HCT116 (cell line): ENCODE results near the gene AKR7A2. TPM values are rescaled to one million over a fixed set of nuclear protein-coding genes. Genes with fewer than 3 reads are reported as not detected.

Experiments used
- ATAC-seq: fragments of 200-7000 bp; cut with Tn5 transposase; 2 replicates; pipeline ENCODE4 v1.9.1; 2020; ENCODE audit warnings: mild to moderate bottlenecking, moderate library complexity
- BruUV-seq: library from RNA; stranded (reverse); fragments of 400-500 nt; replicated peaks from 2 replicates; lab custom pipeline; 2021; lab: Mats Ljungman, UMichigan
- CTCF ChIA-PET: fragments of 300-600 bp; sonication (Branson Sonifier 250); formaldehyde crosslinking; loops from one replicate; lab custom pipeline; 2021; ENCODE audit warnings: antibody characterized with exemption; lab: Charles Lee
- POLR2A ChIA-PET: fragments of 300-600, 350-600 bp; sonication (Branson Sonifier 250); formaldehyde crosslinking; loops from one replicate; lab custom pipeline; 2021; ENCODE audit warnings: antibody characterized with exemption; lab: Charles Lee
- RAD21 ChIA-PET, 2 experiments: fragments of 300-600 bp; sonication (Branson Sonifier 250); formaldehyde crosslinking; loops; one replicate each; lab custom pipeline; 2023; ENCODE audit warnings: low total read pairs in 2 of 2; ENCODE audit not compliant: uncharacterized antibody in 2 of 2, unreplicated experiment in 2 of 2, low non-redundant PET in 1 of 2; lab: Charles Lee
- DNase-seq: peaks from one replicate; pipeline ENCODE4 v3.0.0-alpha.2; 2010; ENCODE audit warnings: low read depth, low spot score
- H2AFZ ChIP-seq: fragments of 200-600 bp; shearing (Covaris generic), sonication (generic); 2 replicates; pipeline ENCODE4 v1.6.1; 2017; ENCODE audit warnings: low read depth, mixed run types, mixed read lengths, antibody characterized with exemption, low read length; ENCODE audit not compliant: poor library complexity, severe bottlenecking
- H3K27ac ChIP-seq: 2 replicates; pipeline ENCODE4 v1.5.1; 2012; ENCODE audit warnings: low read depth, low read length
- H3K27me3 ChIP-seq: fragments of 200-600 bp; sonication (generic); 2 replicates; pipeline ENCODE4 v1.6.1; 2016; ENCODE audit warnings: mixed run types, low read length, mixed read lengths; ENCODE audit not compliant: insufficient read depth
- H3K36me3 ChIP-seq, 2 experiments: fragments of 200-500 bp in 1 of 2; fragments of 200-600 bp in 1 of 2; sonication (Bioruptor generic) in 1 of 2; sonication (generic) in 1 of 2; 2 replicates each; pipeline versions ENCODE4 v1.5.1 to v1.6.1; 2014 to 2016; ENCODE audit warnings: low read length in 2 of 2, inconsistent platforms in 1 of 2, mixed read lengths in 1 of 2, mixed run types in 1 of 2; ENCODE audit not compliant: insufficient read depth in 2 of 2, control insufficient read depth in 1 of 2
- H3K4me1 ChIP-seq, 2 experiments: fragments of 200-600 bp in 1 of 2; sonication (generic) in 1 of 2; 2 replicates each; pipeline versions ENCODE4 v1.5.1 to v1.6.1; 2012 to 2017; ENCODE audit warnings: low read length in 2 of 2, inconsistent platforms in 1 of 2, mild to moderate bottlenecking in 1 of 2, mixed read lengths in 1 of 2, mixed run types in 1 of 2, moderate library complexity in 1 of 2; ENCODE audit not compliant: insufficient read depth in 2 of 2, control insufficient read depth in 1 of 2
- H3K4me2 ChIP-seq: fragments of 200-600 bp; sonication (generic); 2 replicates; pipeline ENCODE4 v1.6.1; 2017; ENCODE audit warnings: mixed run types, low read length, mixed read lengths
- H3K4me3 ChIP-seq, 2 experiments: fragments of 200-600 bp in 1 of 2; sonication (generic) in 1 of 2; replicated peaks in 1 of 2; 2 replicates each; pipeline ENCODE4 v1.5.1; 2011 to 2016; ENCODE audit warnings: low read length in 2 of 2, control low read depth in 1 of 2, low read depth in 1 of 2, mild to moderate bottlenecking in 1 of 2, mixed read lengths in 1 of 2, mixed run types in 1 of 2
- H3K79me2 ChIP-seq: fragments of 200-600 bp; sonication (generic); 2 replicates; pipeline ENCODE4 v1.6.1; 2017; ENCODE audit warnings: mild to moderate bottlenecking, mixed run types, low read length, moderate library complexity, mixed read lengths; ENCODE audit not compliant: insufficient read depth
- H3K9ac ChIP-seq: fragments of 200-600 bp; sonication (generic); 2 replicates; pipeline ENCODE4 v1.6.1; 2016; ENCODE audit warnings: low read length, mixed read lengths
- H3K9me2 ChIP-seq: fragments of 200-600 bp; sonication (generic), shearing (Covaris generic); 2 replicates; pipeline ENCODE4 v1.6.1; 2017; ENCODE audit warnings: mixed run types, mild to moderate bottlenecking, moderate library complexity; ENCODE audit not compliant: insufficient read depth
- H3K9me3 ChIP-seq, 2 experiments: fragments of 200-500 bp in 1 of 2; fragments of 200-600 bp in 1 of 2; sonication (Bioruptor generic) in 1 of 2; sonication (generic) in 1 of 2; 2 replicates each; pipeline ENCODE4 v1.6.1; 2014 to 2017; ENCODE audit warnings: low read length in 2 of 2, mixed read lengths in 2 of 2, inconsistent platforms in 1 of 2, low read depth in 1 of 2, mild to moderate bottlenecking in 1 of 2, mixed run types in 1 of 2, moderate library complexity in 1 of 2; ENCODE audit not compliant: control insufficient read depth in 1 of 2, insufficient read depth in 1 of 2
- H4K20me1 ChIP-seq: fragments of 200-600 bp; sonication (generic), shearing (Covaris generic); 2 replicates; pipeline ENCODE4 v1.6.1; 2017; ENCODE audit warnings: mixed run types, mild to moderate bottlenecking, moderate library complexity; ENCODE audit not compliant: insufficient read depth
- CBX3 ChIP-seq: IDR thresholded peaks from 2 replicates; pipeline ENCODE4 v1.6.1; 2012; ENCODE audit warnings: low read depth
- CEBPB ChIP-seq: IDR thresholded peaks from 2 replicates; pipeline ENCODE4 v1.6.1; 2012; ENCODE audit warnings: low read depth
- ELF1 ChIP-seq: IDR thresholded peaks from 2 replicates; pipeline ENCODE4 v1.6.1; 2012; ENCODE audit warnings: low read depth, borderline replicate concordance
- EZH2 ChIP-seq: fragments of 200-600 bp; sonication (generic); IDR thresholded peaks from 2 replicates; pipeline ENCODE4 v1.6.1; 2017; ENCODE audit warnings: antibody characterized with exemption, mixed run types
- JUND ChIP-seq: IDR thresholded peaks from 2 replicates; pipeline ENCODE4 v1.6.1; 2012
- RAD21 ChIP-seq: IDR thresholded peaks from 2 replicates; pipeline ENCODE4 v1.6.1; 2012; ENCODE audit warnings: low read depth, mild to moderate bottlenecking
- REST ChIP-seq: IDR thresholded peaks from 2 replicates; pipeline ENCODE4 v1.6.1; 2012; ENCODE audit warnings: low read depth
- SIN3A ChIP-seq: IDR thresholded peaks from 2 replicates; pipeline ENCODE4 v1.6.1; 2012; ENCODE audit warnings: low read depth
- TCF7L2 ChIP-seq: IDR thresholded peaks from 2 replicates; pipeline ENCODE4 v1.7.0; 2011; ENCODE audit warnings: borderline replicate concordance, inconsistent platforms; ENCODE audit not compliant: insufficient read depth, insufficient read length; ENCODE audit errors: extremely low read depth
- YY1 ChIP-seq: IDR thresholded peaks from 2 replicates; pipeline ENCODE4 v1.6.1; 2011; ENCODE audit warnings: low read length, low read depth, moderate library complexity, mild to moderate bottlenecking; ENCODE audit not compliant: insufficient replicate concordance; ENCODE audit errors: extremely low read depth
- intact Hi-C: fragments of 100-400 bp; cut with micrococcal nuclease; formaldehyde crosslinking; loops from 2 replicates; pipeline ENCODE4 v1.10.0; 2022
- total RNA-seq: library from RNA; stranded (reverse); gene quantifications from one replicate; pipeline ENCODE4 v1.2.1, GENCODE V29; 2021; ENCODE audit not compliant: unreplicated experiment
- TF ChIP-seq, protein P1 (sequence below): IDR thresholded peaks from 2 replicates; pipeline ENCODE4 v1.6.1; 2012
- TF ChIP-seq, protein P2 (sequence below), 3 experiments: fragments of 200-600 bp in 1 of 3; sonication (generic) in 1 of 3; IDR thresholded peaks in 2 of 3; conservative IDR thresholded peaks in 1 of 3; 2 replicates each; pipeline ENCODE4 v1.5.1; 2012 to 2017; ENCODE audit warnings: low read depth in 2 of 3, low read length in 2 of 3, antibody characterized with exemption in 1 of 3, borderline replicate concordance in 1 of 3, control low read depth in 1 of 3, mild to moderate bottlenecking in 1 of 3, mixed read lengths in 1 of 3, mixed run types in 1 of 3, moderate library complexity in 1 of 3; ENCODE audit not compliant: insufficient read depth in 1 of 3
- TF ChIP-seq, protein P3 (sequence below): IDR thresholded peaks from 2 replicates; pipeline ENCODE4 v1.6.1; 2011; ENCODE audit warnings: mild to moderate bottlenecking, low read length, moderate library complexity; ENCODE audit not compliant: insufficient replicate concordance; ENCODE audit errors: extremely low read depth

AKR7A2 gene
- total RNA-seq, 1 experiment from 2014 or later = 90.8 TPM

DNA sequence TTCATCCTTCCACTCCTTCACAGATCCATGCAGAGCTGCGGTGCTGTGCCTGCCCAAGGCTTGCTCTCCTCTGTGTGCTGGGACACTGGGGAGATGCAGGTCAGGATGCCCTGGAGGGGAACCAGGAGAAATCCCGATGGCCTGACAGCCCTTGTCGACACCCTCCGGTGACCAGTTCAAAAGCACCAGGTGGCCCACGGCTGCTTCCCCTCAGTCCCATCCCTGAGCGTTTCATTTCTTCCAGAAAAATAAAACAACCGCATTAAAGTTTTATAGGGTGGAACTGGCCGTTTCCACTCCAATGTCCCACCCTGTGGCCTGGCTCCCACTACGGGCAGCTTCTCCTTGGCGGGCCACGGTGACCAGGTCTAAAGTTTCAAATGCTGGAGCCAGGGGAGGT is 48.5 kb upstream of the AKR7A2 start:
- TF ChIP-seq, protein P1, sequence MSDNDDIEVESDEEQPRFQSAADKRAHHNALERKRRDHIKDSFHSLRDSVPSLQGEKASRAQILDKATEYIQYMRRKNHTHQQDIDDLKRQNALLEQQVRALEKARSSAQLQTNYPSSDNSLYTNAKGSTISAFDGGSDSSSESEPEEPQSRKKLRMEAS = no peak
- TF ChIP-seq, protein P2, sequence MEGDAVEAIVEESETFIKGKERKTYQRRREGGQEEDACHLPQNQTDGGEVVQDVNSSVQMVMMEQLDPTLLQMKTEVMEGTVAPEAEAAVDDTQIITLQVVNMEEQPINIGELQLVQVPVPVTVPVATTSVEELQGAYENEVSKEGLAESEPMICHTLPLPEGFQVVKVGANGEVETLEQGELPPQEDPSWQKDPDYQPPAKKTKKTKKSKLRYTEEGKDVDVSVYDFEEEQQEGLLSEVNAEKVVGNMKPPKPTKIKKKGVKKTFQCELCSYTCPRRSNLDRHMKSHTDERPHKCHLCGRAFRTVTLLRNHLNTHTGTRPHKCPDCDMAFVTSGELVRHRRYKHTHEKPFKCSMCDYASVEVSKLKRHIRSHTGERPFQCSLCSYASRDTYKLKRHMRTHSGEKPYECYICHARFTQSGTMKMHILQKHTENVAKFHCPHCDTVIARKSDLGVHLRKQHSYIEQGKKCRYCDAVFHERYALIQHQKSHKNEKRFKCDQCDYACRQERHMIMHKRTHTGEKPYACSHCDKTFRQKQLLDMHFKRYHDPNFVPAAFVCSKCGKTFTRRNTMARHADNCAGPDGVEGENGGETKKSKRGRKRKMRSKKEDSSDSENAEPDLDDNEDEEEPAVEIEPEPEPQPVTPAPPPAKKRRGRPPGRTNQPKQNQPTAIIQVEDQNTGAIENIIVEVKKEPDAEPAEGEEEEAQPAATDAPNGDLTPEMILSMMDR (IDR thresholded peaks at IDR 0.05 in 2 of 3, conservative IDR thresholded peaks at IDR 0.05 in 1 of 3; ENCODE audit: borderline replicate concordance in 1 of 3, insufficient read depth in 1 of 3, low read depth in 2 of 3, low read length in 2 of 3) = no peak
- TF ChIP-seq SIN3A (no peak), RAD21 (no peak), JUND (no peak), REST (no peak), TCF7L2 (no peak), EZH2 (no peak), ELF1 (no peak), CBX3 (no peak), YY1 (no peak), CEBPB (no peak)
- TF ChIP-seq, protein P3, sequence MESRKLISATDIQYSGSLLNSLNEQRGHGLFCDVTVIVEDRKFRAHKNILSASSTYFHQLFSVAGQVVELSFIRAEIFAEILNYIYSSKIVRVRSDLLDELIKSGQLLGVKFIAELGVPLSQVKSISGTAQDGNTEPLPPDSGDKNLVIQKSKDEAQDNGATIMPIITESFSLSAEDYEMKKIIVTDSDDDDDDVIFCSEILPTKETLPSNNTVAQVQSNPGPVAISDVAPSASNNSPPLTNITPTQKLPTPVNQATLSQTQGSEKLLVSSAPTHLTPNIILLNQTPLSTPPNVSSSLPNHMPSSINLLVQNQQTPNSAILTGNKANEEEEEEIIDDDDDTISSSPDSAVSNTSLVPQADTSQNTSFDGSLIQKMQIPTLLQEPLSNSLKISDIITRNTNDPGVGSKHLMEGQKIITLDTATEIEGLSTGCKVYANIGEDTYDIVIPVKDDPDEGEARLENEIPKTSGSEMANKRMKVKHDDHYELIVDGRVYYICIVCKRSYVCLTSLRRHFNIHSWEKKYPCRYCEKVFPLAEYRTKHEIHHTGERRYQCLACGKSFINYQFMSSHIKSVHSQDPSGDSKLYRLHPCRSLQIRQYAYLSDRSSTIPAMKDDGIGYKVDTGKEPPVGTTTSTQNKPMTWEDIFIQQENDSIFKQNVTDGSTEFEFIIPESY = no peak
- H3K27me3 ChIP-seq = no peaks in the 10 kb centered on the region
- CTCF ChIA-PET = no interaction called here
- peaks cover 4 to 5% of the 10 kb centered on the region in 2 experiments; a peak in 1 of 4 replicates for H3K36me3 ChIP-seq
- H3K79me2 ChIP-seq = peaks cover 13% of the 10 kb centered on the region; the same call in 1 of the 2 replicates
- no peak overlapping the region for H2AFZ ChIP-seq
- no peaks in the 10 kb centered on the region for H3K9me3 ChIP-seq
- no peak overlapping the region for H3K4me2 ChIP-seq
- DNase-seq = no peak
- no peak overlapping the region for H3K27ac ChIP-seq
- H4K20me1 ChIP-seq = no peaks in the 10 kb centered on the region
- POLR2A ChIA-PET = no interaction called here
- no peaks in the 10 kb centered on the region for H3K4me1 ChIP-seq
- BruUV-seq = no TSS peak
- no peaks in the 10 kb centered on the region for H3K9me2 ChIP-seq
- no peak overlapping the region for H3K4me3 ChIP-seq
- H3K9ac ChIP-seq = no peak overlapping the region
- intact Hi-C loops = no loop called here
- RAD21 ChIA-PET = no interaction called here
- no peak for ATAC-seq
